SK-N-SH treated with all-trans-retinoic acid at 6 μM for 48 hours (cell line): ENCODE data around the gene TPPP.

Experiments used
- ARNTL ChIP-seq: fragments of 450-650 bp; formaldehyde crosslinking; IDR thresholded peaks from 2 replicates; pipeline ENCODE4 v1.5.0; 2020; ENCODE audit warnings: low read depth, mild to moderate bottlenecking, moderate library complexity, borderline replicate concordance
- CREB5 ChIP-seq: fragments of 250-450 bp; sonication (Bioruptor Pico); IDR thresholded peaks from 2 replicates; pipeline ENCODE4 v1.5.1; 2020; ENCODE audit warnings: low read depth, mild to moderate bottlenecking, moderate library complexity
- RARB ChIP-seq: fragments of 250-450 bp; sonication (Bioruptor Pico); IDR thresholded peaks from 2 replicates; pipeline ENCODE4 v1.8.0; 2021; ENCODE audit warnings: mild to moderate bottlenecking, moderate library complexity
- SNAI2 ChIP-seq: fragments of 250-450 bp; sonication (Bioruptor Pico); IDR thresholded peaks from 2 replicates; pipeline ENCODE4 v1.5.0; 2020; ENCODE audit warnings: mild to moderate bottlenecking, moderate library complexity
- TOX ChIP-seq: fragments of 250-450 bp; sonication (Bioruptor Pico); IDR thresholded peaks from 2 replicates; pipeline ENCODE4 v1.8.0; 2021; ENCODE audit warnings: mild to moderate bottlenecking, moderate library complexity, borderline replicate concordance
- ZFP3 ChIP-seq: fragments of 250-450 bp; sonication (Bioruptor Pico); IDR thresholded peaks from 2 replicates; pipeline ENCODE4 v1.5.0; 2020; ENCODE audit warnings: mild to moderate bottlenecking, moderate library complexity
- ZFP30 ChIP-seq: fragments of 450-650 bp; formaldehyde crosslinking; IDR thresholded peaks from 2 replicates; pipeline ENCODE4 v1.5.0; 2022; ENCODE audit warnings: mild to moderate bottlenecking, moderate library complexity
- ZNF70 ChIP-seq: fragments of 450-650 bp; formaldehyde crosslinking; IDR thresholded peaks from 2 replicates; pipeline ENCODE4 v1.5.0; 2020; ENCODE audit warnings: mild to moderate bottlenecking, moderate library complexity
- ZNF8 ChIP-seq: fragments of 450-650 bp; formaldehyde crosslinking; IDR thresholded peaks from 2 replicates; pipeline ENCODE4 v1.5.0; 2020; ENCODE audit warnings: mild to moderate bottlenecking, moderate library complexity

DNA sequence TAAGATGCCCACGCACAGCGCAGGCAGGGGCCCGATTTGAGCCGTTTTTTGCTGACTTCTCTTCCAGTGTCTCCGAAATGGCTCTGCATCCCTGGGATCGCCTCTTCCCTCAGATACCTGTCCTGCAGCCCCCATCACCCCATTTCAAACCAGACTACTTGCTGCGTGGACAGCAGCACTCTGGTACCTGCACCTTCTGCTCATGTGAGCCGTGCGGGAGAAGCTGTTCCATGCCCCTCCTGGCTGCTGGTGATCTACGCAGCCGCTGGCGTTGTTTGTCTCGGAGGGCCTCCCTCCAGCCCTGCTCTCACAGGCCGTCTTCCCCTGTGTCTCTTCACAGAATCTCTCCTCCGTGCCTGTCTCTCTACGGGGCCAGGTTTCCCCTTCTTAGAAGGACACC, 67.6 kb downstream of the TPPP start:
- no peak for TF ChIP-seq ARNTL (CRISPR knock-in tag)
- no peak for TF ChIP-seq TOX (CRISPR knock-in tag)
- TF ChIP-seq ZNF8 (CRISPR knock-in tag) = no peak
- no peak for TF ChIP-seq ZNF70 (CRISPR knock-in tag)
- no peak for TF ChIP-seq SNAI2 (CRISPR knock-in tag)
- TF ChIP-seq ZFP3 (CRISPR knock-in tag) = no peak
- no peak for TF ChIP-seq ZFP30 (CRISPR knock-in tag)
- no peak for TF ChIP-seq RARB (CRISPR knock-in tag)
- no peak for TF ChIP-seq CREB5 (CRISPR knock-in tag)
